MM.1S (cell line): ENCODE measurements around the gene PTPRG.

Source experiments
- DNase-seq: peaks from one replicate; pipeline ENCODE4 v3.0.0-alpha.2; 2015
- H2AFZ ChIP-seq: fragments of 300-600 bp; sonication (generic); 2 replicates; pipeline ENCODE4 v1.6.0; 2016; ENCODE audit warnings: antibody characterized with exemption, low read length
- H3F3A ChIP-seq: fragments of 300-600 bp; sonication (generic); 2 replicates; pipeline ENCODE4 v1.6.1; 2016; ENCODE audit warnings: mild to moderate bottlenecking, antibody characterized with exemption, low read length, moderate library complexity, mixed read lengths; ENCODE audit not compliant: insufficient read depth
- H3K27ac ChIP-seq: fragments of 300-600 bp; sonication (generic); 2 replicates; pipeline ENCODE4 v1.5.1; 2016; ENCODE audit warnings: mild to moderate bottlenecking, low read length
- H3K27me3 ChIP-seq: fragments of 300-600 bp; sonication (generic); replicated peaks from 2 replicates; pipeline ENCODE4 v1.6.0; 2016; ENCODE audit warnings: low read length; ENCODE audit not compliant: insufficient read depth
- H3K36me3 ChIP-seq: fragments of 300-600 bp; sonication (generic); replicated peaks from 2 replicates; pipeline ENCODE4 v1.6.1; 2016; ENCODE audit warnings: mild to moderate bottlenecking, low read length, mixed read lengths; ENCODE audit not compliant: insufficient read depth
- H3K4me1 ChIP-seq: fragments of 300-600 bp; sonication (generic); 2 replicates; pipeline ENCODE4 v1.6.1; 2016; ENCODE audit warnings: low read length, mixed read lengths
- H3K4me2 ChIP-seq: fragments of 300-600 bp; sonication (generic); 2 replicates; pipeline ENCODE4 v1.6.0; 2016; ENCODE audit warnings: low read depth, low read length
- H3K4me3 ChIP-seq: fragments of 300-600 bp; sonication (generic); 2 replicates; pipeline ENCODE4 v1.5.1; 2016; ENCODE audit warnings: low read length, mixed read lengths
- H3K79me2 ChIP-seq: fragments of 300-600 bp; sonication (generic); 2 replicates; pipeline ENCODE4 v1.6.1; 2016; ENCODE audit warnings: mixed run types, low read length, mixed read lengths
- H3K9ac ChIP-seq: fragments of 300-600 bp; sonication (generic); 2 replicates; pipeline ENCODE4 v1.6.1; 2016; ENCODE audit warnings: low read length, mixed read lengths
- H3K9me2 ChIP-seq: fragments of 300-600 bp; sonication (generic); replicated peaks from 2 replicates; pipeline ENCODE4 v1.6.1; 2016; ENCODE audit warnings: mild to moderate bottlenecking, low read length, mixed read lengths; ENCODE audit not compliant: insufficient read depth
- H3K9me3 ChIP-seq: fragments of 300-600 bp; sonication (generic); replicated peaks from 2 replicates; pipeline ENCODE4 v1.6.1; 2016; ENCODE audit warnings: mild to moderate bottlenecking, low read length, mixed read lengths; ENCODE audit not compliant: insufficient read depth
- H4K20me1 ChIP-seq: fragments of 300-600 bp; sonication (generic); 2 replicates; pipeline ENCODE4 v1.6.1; 2016; ENCODE audit warnings: mild to moderate bottlenecking, low read length, moderate library complexity, mixed read lengths; ENCODE audit not compliant: insufficient read depth
- EZH2 ChIP-seq: fragments of 300-600 bp; sonication (generic); optimal IDR thresholded peaks from 2 replicates; pipeline ENCODE3; 2017; ENCODE audit warnings: low read depth, mild to moderate bottlenecking, antibody characterized with exemption, low read length, mixed read lengths
- EZH2phosphoT487 ChIP-seq: fragments of 300-600 bp; sonication (generic); IDR thresholded peaks from 2 replicates; pipeline ENCODE4 v1.6.1; 2018; ENCODE audit warnings: antibody characterized with exemption, low read length
- TF ChIP-seq, protein P1 (sequence below): fragments of 300-600 bp; sonication (generic); IDR thresholded peaks from 2 replicates; pipeline ENCODE4 v1.5.1; 2016; ENCODE audit warnings: antibody characterized with exemption, low read length, mixed read lengths

PTPRG gene

DNA sequence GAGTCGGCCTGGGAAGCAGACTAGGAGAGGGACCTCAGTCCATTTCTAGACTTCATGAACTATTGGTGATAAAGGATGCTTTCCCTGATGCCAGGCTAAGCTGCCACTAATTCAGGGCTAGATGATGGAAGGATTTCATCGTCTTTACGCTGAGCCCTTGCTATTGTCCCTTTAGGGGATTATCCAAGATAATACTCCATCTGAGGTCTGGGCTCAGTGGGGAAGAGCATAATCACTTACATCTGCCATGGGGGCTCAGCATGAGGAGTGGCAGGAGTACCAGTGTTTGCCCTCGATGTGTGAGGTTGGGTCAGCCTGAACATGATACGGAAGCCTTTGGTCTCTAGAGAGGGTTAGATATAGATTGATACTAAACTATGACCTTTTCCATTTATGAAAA, 47.3 kb downstream of the PTPRG start:
- H3K79me2 ChIP-seq: no peaks in the 10 kb centered on the region
- no peak overlapping the region for H3K4me3 ChIP-seq
- H3K9ac ChIP-seq: no peak overlapping the region
- no peak overlapping the region for H3K4me2 ChIP-seq
- no peak overlapping the region; the same call in 1 of the 2 replicates for H3K27ac ChIP-seq
- H3K9me2 ChIP-seq: no peaks in the 10 kb centered on the region
- no peaks in the 10 kb centered on the region for H3K36me3 ChIP-seq
- H3K4me1 ChIP-seq: no peaks in the 10 kb centered on the region
- H3K27me3 ChIP-seq: no peaks in the 10 kb centered on the region
- no peaks in the 10 kb centered on the region for H3K9me3 ChIP-seq
- no peak for DNase-seq
- TF ChIP-seq, protein P1, sequence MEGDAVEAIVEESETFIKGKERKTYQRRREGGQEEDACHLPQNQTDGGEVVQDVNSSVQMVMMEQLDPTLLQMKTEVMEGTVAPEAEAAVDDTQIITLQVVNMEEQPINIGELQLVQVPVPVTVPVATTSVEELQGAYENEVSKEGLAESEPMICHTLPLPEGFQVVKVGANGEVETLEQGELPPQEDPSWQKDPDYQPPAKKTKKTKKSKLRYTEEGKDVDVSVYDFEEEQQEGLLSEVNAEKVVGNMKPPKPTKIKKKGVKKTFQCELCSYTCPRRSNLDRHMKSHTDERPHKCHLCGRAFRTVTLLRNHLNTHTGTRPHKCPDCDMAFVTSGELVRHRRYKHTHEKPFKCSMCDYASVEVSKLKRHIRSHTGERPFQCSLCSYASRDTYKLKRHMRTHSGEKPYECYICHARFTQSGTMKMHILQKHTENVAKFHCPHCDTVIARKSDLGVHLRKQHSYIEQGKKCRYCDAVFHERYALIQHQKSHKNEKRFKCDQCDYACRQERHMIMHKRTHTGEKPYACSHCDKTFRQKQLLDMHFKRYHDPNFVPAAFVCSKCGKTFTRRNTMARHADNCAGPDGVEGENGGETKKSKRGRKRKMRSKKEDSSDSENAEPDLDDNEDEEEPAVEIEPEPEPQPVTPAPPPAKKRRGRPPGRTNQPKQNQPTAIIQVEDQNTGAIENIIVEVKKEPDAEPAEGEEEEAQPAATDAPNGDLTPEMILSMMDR: no peak
- TF ChIP-seq EZH2phosphoT487 (no peak), EZH2 (no peak)
- H2AFZ ChIP-seq: no peak overlapping the region
- H4K20me1 ChIP-seq: no peaks in the 10 kb centered on the region
- H3F3A ChIP-seq: no peaks in the 10 kb centered on the region

DNA sequence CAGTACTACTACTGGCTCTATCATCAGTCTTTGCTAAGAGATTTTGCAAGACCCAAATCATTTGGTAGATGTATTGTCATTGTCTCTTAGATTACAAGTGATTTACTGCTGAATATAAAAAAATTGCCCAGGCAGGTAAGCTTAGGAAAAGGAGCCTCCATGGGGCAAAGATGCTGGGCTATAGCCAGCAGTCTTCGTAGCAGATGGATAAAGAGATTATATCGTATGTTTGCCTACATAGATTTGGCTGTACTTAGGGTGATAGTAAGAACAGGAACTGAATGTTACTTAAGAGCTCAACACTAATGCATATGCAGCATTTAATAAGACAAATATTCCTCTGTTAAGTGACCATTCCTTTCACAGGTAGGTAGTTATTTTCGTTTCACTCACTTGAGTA, 48.9 kb downstream of the PTPRG start:
- no peak for DNase-seq
- H3K36me3 ChIP-seq: no peaks in the 10 kb centered on the region

DNA sequence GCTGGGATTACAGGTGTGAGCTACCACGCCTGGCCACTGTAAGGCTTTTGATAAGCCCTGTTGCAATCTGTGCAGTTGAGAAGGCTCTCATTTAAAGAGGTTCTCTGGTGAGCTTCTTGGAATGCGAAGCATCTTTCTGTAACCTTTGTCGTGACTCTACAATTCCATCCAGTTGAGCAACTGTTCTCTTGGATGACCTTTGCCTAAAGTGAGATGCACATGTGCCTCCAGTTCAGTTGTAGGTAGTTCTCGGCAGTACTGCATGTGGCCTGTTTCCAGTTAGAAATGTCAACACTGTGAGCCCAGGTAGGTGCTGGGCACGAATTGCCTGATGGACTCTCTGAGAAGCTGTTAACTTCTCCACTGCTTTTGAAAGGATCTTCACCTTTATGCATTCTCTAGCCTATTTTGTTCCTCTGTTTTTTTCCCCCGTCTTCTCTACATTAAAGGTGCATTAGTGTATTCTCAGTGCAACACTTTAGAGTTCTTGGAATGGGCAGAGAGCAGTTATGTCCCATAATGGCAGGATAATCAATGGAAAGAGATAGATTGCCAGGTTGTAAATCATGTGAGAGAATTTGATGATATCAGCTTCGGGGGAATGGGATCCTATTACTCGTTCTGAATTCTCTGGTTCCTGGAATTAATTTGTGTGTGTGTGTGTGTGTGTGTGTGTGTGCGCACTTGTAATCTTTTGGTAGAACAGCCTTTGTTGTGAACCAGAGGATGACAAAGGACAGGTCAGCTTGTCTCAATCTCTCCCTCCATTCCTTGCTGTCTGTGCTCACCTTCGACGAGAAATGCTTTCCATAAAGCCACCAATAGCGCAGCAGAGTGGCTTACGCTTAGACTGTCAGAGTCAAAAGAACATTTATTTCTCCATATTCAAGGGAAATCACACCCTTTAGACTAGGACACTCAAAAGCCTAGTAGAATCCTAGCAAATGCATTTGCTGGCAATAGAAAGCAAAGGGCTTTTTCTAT, 51.1 kb downstream of the PTPRG start:
- Histone ChIP-seq H2AFZ (no peak overlapping the region), H3K4me3 (no peak overlapping the region), H3K9me3 (no peaks in the 10 kb centered on the region), H3K4me2 (no peak overlapping the region), H3K4me1 (no peaks in the 10 kb centered on the region), H3K9me2 (no peaks in the 10 kb centered on the region), H3K9ac (no peak overlapping the region), H3F3A (no peaks in the 10 kb centered on the region), H3K27ac (no peak overlapping the region), H3K79me2 (no peaks in the 10 kb centered on the region), H3K36me3 (no peaks in the 10 kb centered on the region), H4K20me1 (no peaks in the 10 kb centered on the region), H3K27me3 (no peaks in the 10 kb centered on the region)
- TF ChIP-seq EZH2 (no peak), EZH2phosphoT487 (no peak)
- TF ChIP-seq, protein P1: no peak
- no peak for DNase-seq

More for the DNA sequence above, 48.9 kb downstream of the PTPRG start:
- no peaks in the 10 kb centered on the region for H3F3A ChIP-seq
- H3K79me2 ChIP-seq: no peaks in the 10 kb centered on the region
- TF ChIP-seq, protein P1: no peak
- TF ChIP-seq EZH2phosphoT487 (no peak), EZH2 (no peak)
- no peak overlapping the region for H3K27ac ChIP-seq
- H3K9me3 ChIP-seq: no peaks in the 10 kb centered on the region
- no peak overlapping the region for H3K9ac ChIP-seq
- no peak overlapping the region for H3K4me3 ChIP-seq
- no peaks in the 10 kb centered on the region for H3K4me1 ChIP-seq
- no peak overlapping the region for H2AFZ ChIP-seq
- no peaks in the 10 kb centered on the region for H4K20me1 ChIP-seq
- H3K27me3 ChIP-seq: no peaks in the 10 kb centered on the region
- H3K4me2 ChIP-seq: no peak overlapping the region
- H3K9me2 ChIP-seq: no peaks in the 10 kb centered on the region
